ENCODE measurements around the gene PTH2. TPM values are rescaled to one million over a fixed set of nuclear protein-coding genes. Genes with fewer than 3 reads are reported as not detected.
"Not testable (repeated sequence)": the region's sequence is repeated elsewhere in the genome, so short reads cannot be mapped to it uniquely, and the experiment has no call there.

PTH2 gene
- total RNA-seq, 6 experiments from 2014 or later: not detected

GRCh38 chr19:49382639-49383038 lies 40.6 kb downstream of the PTH2 start:
- H3K4me3 Mint-ChIP-seq: no peak overlapping the region
- TF ChIP-seq CTCF (IDR thresholded peaks at IDR 0.05): no peak
- H3K36me3 Mint-ChIP-seq (ENCODE audit: low read depth): no peaks in the 10 kb centered on the region
- no peaks in the 10 kb centered on the region for H3K4me1 Mint-ChIP-seq (ENCODE audit: low read depth)
- H3K27me3 Mint-ChIP-seq (ENCODE audit: insufficient read depth): peaks cover 9% of the 10 kb centered on the region
- no peak for DNase-seq
- peaks cover 19% of the 10 kb centered on the region for H3K9me3 Mint-ChIP-seq
- H3K27ac Mint-ChIP-seq: no peak overlapping the region

- TF ChIP-seq CTCF (IDR thresholded peaks at IDR 0.05): no peak
- H3K4me1 Mint-ChIP-seq (ENCODE audit: low read depth): no peaks in the 10 kb centered on the region
- H3K4me3 Mint-ChIP-seq: no peak overlapping the region
- DNase-seq: no peak
- H3K27me3 Mint-ChIP-seq (ENCODE audit: insufficient read depth): peaks cover 20% of the 10 kb centered on the region
- H3K27ac Mint-ChIP-seq: no peak overlapping the region
- no peaks in the 10 kb centered on the region for H3K36me3 Mint-ChIP-seq (ENCODE audit: low read depth)
- peaks cover 19% of the 10 kb centered on the region for H3K9me3 Mint-ChIP-seq
Observed at GRCh38 chr19:49380391-49380790, 42.9 kb downstream of the PTH2 start.

GRCh38 chr19:49378512-49378911 lies 44.7 kb downstream of the PTH2 start:
- H3K4me3 Mint-ChIP-seq: no peak overlapping the region
- peaks cover 28% of the 10 kb centered on the region for H3K27me3 Mint-ChIP-seq (ENCODE audit: insufficient read depth)
- no peaks in the 10 kb centered on the region for H3K4me1 Mint-ChIP-seq (ENCODE audit: low read depth)
- H3K9me3 Mint-ChIP-seq: peaks cover 19% of the 10 kb centered on the region
- no peak for TF ChIP-seq CTCF (IDR thresholded peaks at IDR 0.05)
- DNase-seq: no peak
- no peak overlapping the region for H3K27ac Mint-ChIP-seq
- no peaks in the 10 kb centered on the region for H3K36me3 Mint-ChIP-seq (ENCODE audit: low read depth)

GRCh38 chr19:49374665-49375434 lies 48.4 kb downstream of the PTH2 start:
- no peak for DNase-seq
- H3K36me3 Mint-ChIP-seq (ENCODE audit: low read depth): no peaks in the 10 kb centered on the region; the same call in 1 of the 2 replicates
- no peak overlapping the region for H3K27ac Mint-ChIP-seq
- no peak overlapping the region for H3K4me3 Mint-ChIP-seq
- H3K27me3 Mint-ChIP-seq (ENCODE audit: insufficient read depth): peaks cover 34% of the 10 kb centered on the region
- no peak for TF ChIP-seq CTCF (IDR thresholded peaks at IDR 0.05)
- H3K9me3 Mint-ChIP-seq: peaks cover 12% of the 10 kb centered on the region
- H3K4me1 Mint-ChIP-seq (ENCODE audit: low read depth): no peaks in the 10 kb centered on the region

GRCh38 chr19:49373174-49373573 lies 50.1 kb downstream of the PTH2 start:
- H3K27me3 Mint-ChIP-seq (ENCODE audit: insufficient read depth): peaks cover 30% of the 10 kb centered on the region
- H3K4me1 Mint-ChIP-seq (ENCODE audit: low read depth); DNase-seq; H3K27ac Mint-ChIP-seq; H3K36me3 Mint-ChIP-seq (ENCODE audit: low read depth); H3K4me3 Mint-ChIP-seq: not testable (repeated sequence)
- H3K9me3 Mint-ChIP-seq: peaks cover 24% of the 10 kb centered on the region

Other genes starting within 250 kb of the PTH2 start
- under 1 TPM in 5 of 6 experiments, not detected in 1; 0.26 to 0.53 (median 0.40) TPM for gene SLC6A16, start 98.2 kb downstream of the PTH2 start, total RNA-seq (2021; fragmentation: NEBNext Ultra II Directional; extraction: Animal tissue kit (Norgen Biotek cat#: 25700))
- gene CD37, start 88.0 kb downstream of the PTH2 start, total RNA-seq (2021; fragmentation: NEBNext Ultra II Directional; extraction: Animal tissue kit (Norgen Biotek cat#: 25700)): not detected
- gene TEAD2, start 61.0 kb downstream of the PTH2 start, total RNA-seq (2021; fragmentation: NEBNext Ultra II Directional; extraction: Animal tissue kit (Norgen Biotek cat#: 25700)): 10 to 100 TPM; 16.5 to 23.1 (median 20.8) TPM
- gene DKKL1, start 59.6 kb downstream of the PTH2 start, total RNA-seq (2021; fragmentation: NEBNext Ultra II Directional; extraction: Animal tissue kit (Norgen Biotek cat#: 25700)): not detected
- not detected for gene KASH5, start 35.2 kb downstream of the PTH2 start, total RNA-seq (2021; fragmentation: NEBNext Ultra II Directional; extraction: Animal tissue kit (Norgen Biotek cat#: 25700))
- not detected for gene GFY, start 1.9 kb upstream of the PTH2 start, total RNA-seq (2021; fragmentation: NEBNext Ultra II Directional; extraction: Animal tissue kit (Norgen Biotek cat#: 25700))
- under 1 TPM in 5 of 6 experiments, not detected in 1; 0.05 to 0.17 (median 0.09) TPM for gene SLC17A7, start 18.1 kb upstream of the PTH2 start, total RNA-seq (2021; fragmentation: NEBNext Ultra II Directional; extraction: Animal tissue kit (Norgen Biotek cat#: 25700))
- gene PIH1D1, start 28.4 kb upstream of the PTH2 start, total RNA-seq (2021; fragmentation: NEBNext Ultra II Directional; extraction: Animal tissue kit (Norgen Biotek cat#: 25700)): 10 to 100 TPM; 55.8 to 65.6 (median 57.5) TPM
- gene ALDH16A1, start 29.8 kb upstream of the PTH2 start, total RNA-seq (2021; fragmentation: NEBNext Ultra II Directional; extraction: Animal tissue kit (Norgen Biotek cat#: 25700)): 10 to 100 TPM; 13.9 to 23.0 (median 19.8) TPM
- 10 to 100 TPM in 2 of 6 experiments, 1 to 10 TPM in 4; 4.9 to 12.5 (median 9.4) TPM for gene FLT3LG, start 50.8 kb upstream of the PTH2 start, total RNA-seq (2021; fragmentation: NEBNext Ultra II Directional; extraction: Animal tissue kit (Norgen Biotek cat#: 25700))
- 1,000 to 10,000 TPM; 2,015 to 2,373 (median 2,179) TPM for gene RPL13A, start 64.2 kb upstream of the PTH2 start, total RNA-seq (2021; fragmentation: NEBNext Ultra II Directional; extraction: Animal tissue kit (Norgen Biotek cat#: 25700))
- 1,000 to 10,000 TPM; 1,343 to 1,545 (median 1,429) TPM for gene RPS11, start 73.0 kb upstream of the PTH2 start, total RNA-seq (2021; fragmentation: NEBNext Ultra II Directional; extraction: Animal tissue kit (Norgen Biotek cat#: 25700))
- 10 to 100 TPM; 33.2 to 39.3 (median 37.4) TPM for gene FCGRT, start 89.2 kb upstream of the PTH2 start, total RNA-seq (2021; fragmentation: NEBNext Ultra II Directional; extraction: Animal tissue kit (Norgen Biotek cat#: 25700))
- gene RCN3, start 104.6 kb upstream of the PTH2 start, total RNA-seq (2021; fragmentation: NEBNext Ultra II Directional; extraction: Animal tissue kit (Norgen Biotek cat#: 25700)): 100 to 1,000 TPM; 117 to 316 (median 287) TPM
- gene NOSIP, start 157.1 kb upstream of the PTH2 start, total RNA-seq (2021; fragmentation: NEBNext Ultra II Directional; extraction: Animal tissue kit (Norgen Biotek cat#: 25700)): 10 to 100 TPM; 66.0 to 79.7 (median 72.4) TPM
- gene PRRG2, start 157.9 kb upstream of the PTH2 start, total RNA-seq (2021; fragmentation: NEBNext Ultra II Directional; extraction: Animal tissue kit (Norgen Biotek cat#: 25700)): under 1 TPM; 0.33 to 0.69 (median 0.42) TPM
- gene PRR12, start 167.7 kb upstream of the PTH2 start, total RNA-seq (2021; fragmentation: NEBNext Ultra II Directional; extraction: Animal tissue kit (Norgen Biotek cat#: 25700)): 10 to 100 TPM; 23.3 to 26.2 (median 24.3) TPM
- gene RRAS, start 216.7 kb upstream of the PTH2 start, total RNA-seq (2021; fragmentation: NEBNext Ultra II Directional; extraction: Animal tissue kit (Norgen Biotek cat#: 25700)): 100 to 1,000 TPM; 130 to 162 (median 133) TPM
- gene SCAF1, start 218.8 kb upstream of the PTH2 start, total RNA-seq (2021; fragmentation: NEBNext Ultra II Directional; extraction: Animal tissue kit (Norgen Biotek cat#: 25700)): 100 to 1,000 TPM; 112 to 134 (median 121) TPM
- 10 to 100 TPM; 55.5 to 72.8 (median 58.7) TPM for gene IRF3, start 242.4 kb upstream of the PTH2 start, total RNA-seq (2021; fragmentation: NEBNext Ultra II Directional; extraction: Animal tissue kit (Norgen Biotek cat#: 25700))
- gene BCL2L12, start 242.5 kb upstream of the PTH2 start, total RNA-seq (2021; fragmentation: NEBNext Ultra II Directional; extraction: Animal tissue kit (Norgen Biotek cat#: 25700)): 10 to 100 TPM; 23.9 to 34.2 (median 33.4) TPM